Fibroblast of lung (primary cell): ENCODE data around the gene DHRS12.

Source experiments
- EZH2 ChIP-seq: IDR thresholded peaks from 2 replicates; pipeline ENCODE4 v1.5.1; 2012; ENCODE audit warnings: low read length, control low read depth, mild to moderate bottlenecking; ENCODE audit errors: missing control alignments
- TF ChIP-seq, protein P1 (sequence below), 2 donors: IDR thresholded peaks in 1 of 2; conservative IDR thresholded peaks in 1 of 2; 1 replicate in 1 of 2; 2 replicates in 1 of 2; pipeline ENCODE4 v1.5.1; 2011 to 2012; ENCODE audit warnings: low read length in 2 of 2, control low read depth in 1 of 2, inconsistent platforms in 1 of 2, low read depth in 1 of 2, mild to moderate bottlenecking in 1 of 2

- TF ChIP-seq, protein P1, sequence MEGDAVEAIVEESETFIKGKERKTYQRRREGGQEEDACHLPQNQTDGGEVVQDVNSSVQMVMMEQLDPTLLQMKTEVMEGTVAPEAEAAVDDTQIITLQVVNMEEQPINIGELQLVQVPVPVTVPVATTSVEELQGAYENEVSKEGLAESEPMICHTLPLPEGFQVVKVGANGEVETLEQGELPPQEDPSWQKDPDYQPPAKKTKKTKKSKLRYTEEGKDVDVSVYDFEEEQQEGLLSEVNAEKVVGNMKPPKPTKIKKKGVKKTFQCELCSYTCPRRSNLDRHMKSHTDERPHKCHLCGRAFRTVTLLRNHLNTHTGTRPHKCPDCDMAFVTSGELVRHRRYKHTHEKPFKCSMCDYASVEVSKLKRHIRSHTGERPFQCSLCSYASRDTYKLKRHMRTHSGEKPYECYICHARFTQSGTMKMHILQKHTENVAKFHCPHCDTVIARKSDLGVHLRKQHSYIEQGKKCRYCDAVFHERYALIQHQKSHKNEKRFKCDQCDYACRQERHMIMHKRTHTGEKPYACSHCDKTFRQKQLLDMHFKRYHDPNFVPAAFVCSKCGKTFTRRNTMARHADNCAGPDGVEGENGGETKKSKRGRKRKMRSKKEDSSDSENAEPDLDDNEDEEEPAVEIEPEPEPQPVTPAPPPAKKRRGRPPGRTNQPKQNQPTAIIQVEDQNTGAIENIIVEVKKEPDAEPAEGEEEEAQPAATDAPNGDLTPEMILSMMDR (conservative IDR thresholded peaks at IDR 0.05 in 1 of 2, IDR thresholded peaks at IDR 0.05 in 1 of 2; ENCODE audit: low read depth in 1 of 2, low read length in 2 of 2): no peak
- TF ChIP-seq EZH2: no peak
These were observed 12.8 kb upstream of the DHRS12 start for GRCh38 chr13:51816604-51817249.
